HK-2 (cell line): ENCODE results near the gene NEUROD2.

ENCODE experiments used
- DNase-seq: peaks from one replicate; pipeline ENCODE4 v3.0.0-alpha.2; 2018; ENCODE audit not compliant: unreplicated experiment

Gene NEUROD2

GRCh38 chr17:39635614-39636176, 28.0 kb upstream of the NEUROD2 start:
- no peak for DNase-seq

GRCh38 chr17:39634384-39634871, 26.7 kb upstream of the NEUROD2 start:
- no peak for DNase-seq

DNA sequence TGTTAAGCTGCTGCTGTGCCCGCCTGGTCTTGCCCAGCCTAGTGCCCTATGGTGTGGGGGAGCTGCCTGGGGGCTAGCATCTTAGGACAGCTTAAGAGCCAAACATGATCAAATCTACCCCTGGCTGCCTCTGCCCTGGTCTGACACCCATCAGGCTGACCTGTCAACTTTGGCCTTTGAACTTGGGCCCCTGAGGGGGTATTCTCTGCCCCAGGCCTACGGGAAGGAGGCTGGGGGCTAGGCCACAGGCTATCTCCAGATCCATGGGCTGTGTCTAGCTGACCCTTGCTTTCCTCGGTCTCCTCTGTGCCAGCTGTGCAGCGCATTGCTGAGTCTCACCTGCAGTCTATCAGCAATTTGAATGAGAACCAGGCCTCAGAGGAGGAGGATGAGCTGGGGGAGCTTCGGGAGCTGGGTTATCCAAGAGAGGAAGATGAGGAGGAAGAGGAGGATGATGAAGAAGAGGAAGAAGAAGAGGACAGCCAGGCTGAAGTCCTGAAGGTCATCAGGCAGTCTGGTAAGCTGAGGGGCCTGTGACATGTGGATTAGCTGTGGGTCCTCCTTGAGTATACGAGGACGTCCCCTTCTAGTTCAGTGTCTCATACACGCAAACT, 26.0 kb upstream of the NEUROD2 start:
- DNase-seq: no peak

GRCh38 chr17:39632153-39632941, 24.6 kb upstream of the NEUROD2 start:
- no peak for DNase-seq

GRCh38 chr17:39631403-39631802, 23.7 kb upstream of the NEUROD2 start:
- no peak for DNase-seq

GRCh38 chr17:39629898-39630297, 22.2 kb upstream of the NEUROD2 start:
- no peak for DNase-seq

- DNase-seq: no peak
Measured at GRCh38 chr17:39629494-39629880, 21.8 kb upstream of the NEUROD2 start.

- DNase-seq: no peak
Measured at GRCh38 chr17:39628655-39629493, 21.2 kb upstream of the NEUROD2 start.

DNA sequence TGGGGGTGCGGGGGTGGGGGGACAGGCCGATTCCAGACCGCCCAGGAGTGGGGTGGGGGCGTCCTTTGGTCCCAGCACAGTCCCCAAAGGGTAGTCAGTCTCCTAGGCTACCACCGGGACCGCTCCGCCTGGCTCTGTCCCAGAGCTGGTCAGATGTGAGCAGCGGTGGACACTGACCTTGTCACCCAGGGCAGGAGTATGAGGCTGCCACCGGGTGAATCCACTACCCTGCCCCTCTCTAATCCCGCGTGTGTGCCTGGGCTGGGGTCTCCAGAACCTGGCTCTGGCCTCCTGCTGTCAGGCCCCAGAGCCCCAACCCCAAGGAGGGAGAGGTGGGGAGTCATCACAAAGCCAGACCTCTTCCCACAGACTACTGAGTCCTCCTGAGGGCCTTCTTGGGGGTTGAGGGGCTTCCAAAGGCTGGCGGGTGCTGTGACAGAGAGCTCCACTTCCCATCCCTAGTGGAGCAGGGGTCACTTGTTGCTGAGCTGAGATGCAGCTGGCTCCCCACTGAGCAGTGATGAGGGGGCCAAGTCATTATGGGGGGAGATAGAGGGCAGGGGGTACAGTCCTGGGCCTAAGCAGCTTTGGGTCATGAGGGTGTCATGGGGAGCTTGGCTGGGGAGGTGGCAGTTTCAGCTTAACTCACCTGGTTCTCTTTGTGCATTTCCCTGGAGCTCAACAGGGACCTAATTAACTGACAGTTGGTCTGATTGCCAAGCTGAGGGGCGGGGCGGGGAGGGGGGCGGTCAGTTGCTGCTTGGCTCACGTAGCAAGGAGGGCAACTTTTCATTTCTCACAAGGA, 20.2 kb upstream of the NEUROD2 start:
- DNase-seq: no peak

DNA sequence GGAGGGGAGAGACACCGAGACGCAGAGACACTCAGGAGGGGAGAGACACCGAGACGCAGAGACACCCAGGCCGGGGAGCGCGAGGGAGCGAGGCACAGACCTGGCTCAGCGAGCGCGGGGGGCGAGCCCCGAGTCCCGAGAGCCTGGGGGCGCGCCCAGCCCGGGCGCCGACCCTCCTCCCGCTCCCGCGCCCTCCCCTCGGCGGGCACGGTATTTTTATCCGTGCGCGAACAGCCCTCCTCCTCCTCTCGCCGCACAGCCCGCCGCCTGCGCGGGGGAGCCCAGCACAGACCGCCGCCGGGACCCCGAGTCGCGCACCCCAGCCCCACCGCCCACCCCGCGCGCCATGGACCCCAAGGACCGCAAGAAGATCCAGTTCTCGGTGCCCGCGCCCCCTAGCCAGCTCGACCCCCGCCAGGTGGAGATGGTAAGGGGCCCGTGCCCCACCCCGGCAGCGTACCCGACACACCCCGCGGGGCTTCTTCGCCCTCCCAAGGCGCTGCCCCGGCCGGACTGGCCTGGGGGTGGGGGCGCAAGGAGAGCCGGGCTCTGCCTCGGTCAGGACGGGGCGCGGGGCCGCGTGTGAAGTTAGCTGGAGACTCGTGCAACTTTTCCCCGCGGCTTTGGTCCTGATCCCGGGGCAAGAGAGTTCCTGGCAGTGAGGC, 19.5 kb upstream of the NEUROD2 start:
- no peak for DNase-seq

GRCh38 chr17:39626171-39627046, 18.7 kb upstream of the NEUROD2 start, which contains the start of gene PPP1R1B:
PPP1R1B (plus strand) TSS chr17:39626952; CDS start chr17:39627393, 441 bp downstream.
- DNase-seq: no peak

GRCh38 chr17:39625198-39625785, 17.6 kb upstream of the NEUROD2 start:
- no peak for DNase-seq

GRCh38 chr17:39624313-39624712, 16.6 kb upstream of the NEUROD2 start:
- no peak for DNase-seq

GRCh38 chr17:39623356-39623950, 15.7 kb upstream of the NEUROD2 start:
- peak; percentile 83 for DNase-seq

- peak; percentile 57 for DNase-seq
Measured at GRCh38 chr17:39622380-39623006, 14.8 kb upstream of the NEUROD2 start.

DNA sequence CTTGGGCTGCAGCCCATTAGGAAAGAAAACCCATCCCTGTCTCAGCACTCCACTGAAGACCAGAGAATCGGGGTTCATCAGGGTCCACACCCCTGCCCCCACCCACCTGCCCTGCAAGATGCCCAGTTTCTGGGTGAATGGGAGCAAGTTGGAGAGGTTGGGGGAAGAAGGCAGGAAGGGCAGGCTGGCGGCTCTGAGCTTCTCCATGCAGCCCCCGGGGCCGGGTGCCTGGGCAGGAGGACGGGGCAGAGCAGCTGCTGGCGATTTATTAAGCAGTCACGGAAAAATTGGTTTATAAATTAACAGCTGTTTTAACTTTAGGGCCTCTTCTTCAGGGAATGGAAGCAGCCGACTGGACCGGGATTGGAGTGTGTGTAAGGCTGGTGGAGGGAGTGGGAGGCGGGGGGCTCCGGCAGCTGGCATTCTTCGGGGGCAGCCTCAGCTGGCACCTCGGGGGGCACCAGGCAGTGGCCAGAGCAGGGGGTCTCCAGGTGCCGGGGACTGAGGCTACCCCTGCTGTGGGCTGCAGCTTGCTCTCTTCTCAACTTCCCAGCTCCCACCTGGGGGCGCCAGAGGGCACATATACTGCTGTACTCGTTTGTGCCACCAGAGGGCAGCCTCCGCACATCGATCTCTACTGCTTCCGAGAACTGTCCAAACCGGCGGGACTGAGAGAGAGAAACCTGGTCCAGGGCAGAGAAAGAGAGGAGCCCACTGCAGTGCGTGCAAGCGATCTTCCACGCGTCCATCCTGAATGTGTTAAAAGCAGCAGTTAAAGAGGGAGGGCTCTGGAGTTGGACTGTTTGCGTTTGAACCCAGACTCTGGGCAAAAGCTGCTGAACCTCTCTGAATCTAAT, 14.0 kb upstream of the NEUROD2 start:
- DNase-seq: peak; percentile 95

DNA sequence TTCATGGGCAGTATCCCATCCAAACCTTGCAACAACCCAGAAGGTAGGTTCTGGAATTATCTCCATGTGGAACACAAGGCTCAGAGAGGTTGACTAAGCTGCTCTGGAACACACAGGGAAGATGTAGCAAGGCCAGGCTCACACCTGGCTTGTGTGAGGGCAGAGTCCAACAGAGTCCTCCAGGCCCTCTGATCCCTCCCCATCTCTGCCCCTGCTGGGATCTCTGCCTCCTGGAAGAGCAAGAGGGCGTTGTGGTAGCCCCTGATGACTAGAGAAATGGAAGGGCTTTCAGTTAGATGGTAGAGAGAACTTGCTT, 12.0 kb upstream of the NEUROD2 start:
- no peak for DNase-seq
